Measurements from ENCODE around the gene PIEZO2.

PIEZO2 gene

GRCh38 chr18:11115276-11115675 lies 34.1 kb downstream of the PIEZO2 start:
- TF ChIP-seq, protein P1, sequence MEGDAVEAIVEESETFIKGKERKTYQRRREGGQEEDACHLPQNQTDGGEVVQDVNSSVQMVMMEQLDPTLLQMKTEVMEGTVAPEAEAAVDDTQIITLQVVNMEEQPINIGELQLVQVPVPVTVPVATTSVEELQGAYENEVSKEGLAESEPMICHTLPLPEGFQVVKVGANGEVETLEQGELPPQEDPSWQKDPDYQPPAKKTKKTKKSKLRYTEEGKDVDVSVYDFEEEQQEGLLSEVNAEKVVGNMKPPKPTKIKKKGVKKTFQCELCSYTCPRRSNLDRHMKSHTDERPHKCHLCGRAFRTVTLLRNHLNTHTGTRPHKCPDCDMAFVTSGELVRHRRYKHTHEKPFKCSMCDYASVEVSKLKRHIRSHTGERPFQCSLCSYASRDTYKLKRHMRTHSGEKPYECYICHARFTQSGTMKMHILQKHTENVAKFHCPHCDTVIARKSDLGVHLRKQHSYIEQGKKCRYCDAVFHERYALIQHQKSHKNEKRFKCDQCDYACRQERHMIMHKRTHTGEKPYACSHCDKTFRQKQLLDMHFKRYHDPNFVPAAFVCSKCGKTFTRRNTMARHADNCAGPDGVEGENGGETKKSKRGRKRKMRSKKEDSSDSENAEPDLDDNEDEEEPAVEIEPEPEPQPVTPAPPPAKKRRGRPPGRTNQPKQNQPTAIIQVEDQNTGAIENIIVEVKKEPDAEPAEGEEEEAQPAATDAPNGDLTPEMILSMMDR (conservative IDR thresholded peaks at IDR 0.05; ENCODE audit: low read depth): no peak
- DNase-seq (ENCODE audit: low spot score): no peak
- no peak overlapping the region for H3K27ac ChIP-seq
- ChIA-PET POLR2A (ENCODE audit: low non-redundant PET) (no interaction called here), CTCF (interaction anchor here (0.7 kb wide), 1 partner anchor 264 kb away, joined by 3 read pairs; no protein-coding TSS in a partner anchor)

- H3K27ac ChIP-seq: no peak overlapping the region
- TF ChIP-seq, protein P1 (conservative IDR thresholded peaks at IDR 0.05; ENCODE audit: low read depth): no peak
- no peak for DNase-seq (ENCODE audit: low spot score)
- ChIA-PET POLR2A (ENCODE audit: low non-redundant PET) (no interaction called here), CTCF (no interaction called here)
Observed at GRCh38 chr18:11114653-11115052, 34.7 kb downstream of the PIEZO2 start.

- no peak overlapping the region for H3K27ac ChIP-seq
- TF ChIP-seq, protein P1 (conservative IDR thresholded peaks at IDR 0.05; ENCODE audit: low read depth): no peak
- POLR2A ChIA-PET (ENCODE audit: low non-redundant PET): no interaction called here
- no peak for DNase-seq (ENCODE audit: low spot score)
- CTCF ChIA-PET: no interaction called here
Observed at GRCh38 chr18:11113937-11114336, 35.4 kb downstream of the PIEZO2 start.

DNA sequence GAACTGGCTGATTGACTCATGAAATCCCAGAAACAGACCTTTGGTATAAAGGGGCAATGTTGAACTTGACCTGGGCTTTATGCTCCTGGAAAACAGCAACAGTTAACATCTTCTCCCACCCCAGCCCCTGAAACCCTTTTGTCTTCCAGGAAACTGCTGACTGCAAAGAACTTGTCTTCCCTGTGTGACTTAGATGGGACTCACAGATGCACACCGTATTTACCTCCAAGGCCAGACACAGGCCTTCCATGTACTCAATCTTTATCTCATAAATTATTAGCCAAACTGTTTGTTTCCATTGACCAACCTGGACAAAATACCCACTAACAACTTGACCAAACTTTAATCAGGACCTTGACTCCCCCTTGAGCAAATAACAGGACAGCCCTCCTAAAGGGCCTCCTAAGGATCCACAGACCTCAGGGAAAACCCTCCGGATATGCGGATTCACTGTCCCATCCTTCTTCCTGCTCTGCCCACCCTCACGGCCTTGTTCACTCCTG lies 36.3 kb downstream of the PIEZO2 start:
- TF ChIP-seq, protein P1 (conservative IDR thresholded peaks at IDR 0.05; ENCODE audit: low read depth): no peak
- no peak for DNase-seq (ENCODE audit: low spot score)
- CTCF ChIA-PET: no interaction called here

DNA sequence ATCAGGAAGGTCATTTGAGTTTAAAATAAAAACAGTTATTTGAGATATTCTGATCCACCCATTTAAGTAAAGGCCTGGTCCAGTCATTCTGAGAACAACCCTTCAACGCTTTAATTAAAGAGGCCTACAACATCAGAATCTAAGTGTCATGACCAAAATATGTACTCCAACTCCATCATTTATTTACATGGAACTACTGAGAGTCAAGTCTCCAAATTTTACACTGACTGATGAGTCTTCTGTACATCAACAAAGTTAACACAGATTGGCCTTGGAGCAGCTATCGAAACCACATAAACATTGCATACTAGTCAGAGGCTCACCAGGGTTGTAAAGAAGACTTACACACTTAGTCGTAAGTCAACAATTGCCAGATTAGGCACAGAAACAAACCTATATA lies 37.1 kb downstream of the PIEZO2 start:
- no peak for DNase-seq (ENCODE audit: low spot score)
- ChIA-PET POLR2A (ENCODE audit: low non-redundant PET) (no interaction called here), CTCF (no interaction called here)
- H3K27ac ChIP-seq: no peak overlapping the region
- TF ChIP-seq, protein P1 (conservative IDR thresholded peaks at IDR 0.05; ENCODE audit: low read depth): no peak

More for the DNA sequence above, 36.3 kb downstream of the PIEZO2 start:
- POLR2A ChIA-PET (ENCODE audit: low non-redundant PET): no interaction called here
- no peak overlapping the region for H3K27ac ChIP-seq

DNA sequence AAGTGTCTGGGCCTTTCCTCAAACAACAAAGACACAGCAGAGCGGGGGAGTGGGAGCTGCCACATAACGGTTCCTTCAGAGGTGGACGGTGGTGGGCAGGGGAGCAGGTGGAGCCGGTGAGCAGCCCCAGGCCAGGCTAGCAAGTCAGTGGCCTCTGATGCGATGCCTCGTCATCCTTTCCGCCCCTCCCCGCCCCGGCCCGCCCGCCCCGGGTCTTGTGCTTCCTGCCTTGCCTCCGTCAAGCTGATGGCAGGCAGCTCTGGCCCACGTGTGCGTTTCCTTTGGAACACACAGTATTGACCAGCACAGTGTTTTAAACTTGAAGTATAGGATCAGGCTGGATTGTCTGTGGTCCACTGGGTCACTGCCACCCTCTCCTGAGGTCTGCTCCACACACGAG lies 38.9 kb downstream of the PIEZO2 start:
- TF ChIP-seq, protein P1 (conservative IDR thresholded peaks at IDR 0.05; ENCODE audit: low read depth): no peak
- no peak for DNase-seq (ENCODE audit: low spot score)
- ChIA-PET CTCF (no interaction called here), POLR2A (ENCODE audit: low non-redundant PET) (no interaction called here)
- no peak overlapping the region for H3K27ac ChIP-seq

GRCh38 chr18:11108947-11109346 lies 40.4 kb downstream of the PIEZO2 start:
- ChIA-PET POLR2A (ENCODE audit: low non-redundant PET) (no interaction called here), CTCF (no interaction called here)
- TF ChIP-seq, protein P1 (conservative IDR thresholded peaks at IDR 0.05; ENCODE audit: low read depth): no peak
- DNase-seq (ENCODE audit: low spot score): no peak
- H3K27ac ChIP-seq: no peak overlapping the region
